ENCODE results near the gene EDC4. TPM values are rescaled to one million over a fixed set of nuclear protein-coding genes. Genes with fewer than 3 reads are reported as not detected.

EDC4 gene
- total and polyA plus RNA-seq, 2 of the 13 experiments (the other 11 are each of a cell fraction or from before 2014, with no cell fraction given): 51.4 to 59.1 TPM

DNA sequence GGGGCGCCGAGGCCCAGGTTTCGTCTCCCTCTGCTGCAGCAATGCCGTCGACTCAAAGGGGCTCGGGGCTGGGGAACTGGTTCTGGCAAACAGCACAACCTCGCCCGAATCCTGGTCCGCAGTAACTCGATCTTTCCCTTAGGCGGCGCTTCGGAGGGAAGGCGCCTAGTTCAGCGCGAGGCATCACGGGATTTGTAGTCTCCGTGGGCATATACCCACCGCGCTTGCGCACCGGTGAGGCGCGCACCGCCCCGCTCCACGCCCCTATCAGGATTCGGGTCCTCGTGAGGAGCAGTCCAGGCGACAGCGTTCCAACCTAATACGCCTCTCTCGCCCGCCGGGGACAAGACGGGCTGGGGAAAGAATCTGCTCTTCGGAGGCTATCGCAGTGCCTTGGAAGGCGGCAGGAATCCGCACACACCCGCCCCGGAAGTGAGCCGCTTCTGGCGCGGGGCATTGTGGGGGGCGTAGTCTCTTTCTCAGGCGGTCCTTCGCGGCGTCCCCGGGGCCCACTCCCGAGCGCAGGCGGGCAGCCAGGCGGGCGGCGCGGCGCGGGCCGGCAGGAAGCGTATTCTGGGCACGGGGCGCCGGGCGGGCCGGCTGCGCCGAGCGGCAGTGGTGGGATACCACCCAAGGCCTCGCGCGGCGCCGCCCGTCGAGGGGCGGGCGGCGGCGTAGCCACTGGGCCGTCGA is 30.9 kb upstream of the EDC4 start, which contains the start of gene THAP11 (continued):
- TF ChIP-seq PRDM4 (CRISPR knock-in tag; IDR thresholded peaks at IDR 0.05; ENCODE audit: borderline replicate concordance) (no peak), ZSCAN22 (CRISPR knock-in tag; IDR thresholded peaks at IDR 0.05) (no peak), DDIT3 (CRISPR knock-in tag; IDR thresholded peaks at IDR 0.05) (no peak), HINFP (CRISPR knock-in tag; IDR thresholded peaks at IDR 0.05; ENCODE audit: low read depth) (no peak), CERS6 (CRISPR knock-in tag; IDR thresholded peaks at IDR 0.05) (no peak), NFKB2 (CRISPR knock-in tag; IDR thresholded peaks at IDR 0.05; ENCODE audit: borderline replicate concordance) (peak; percentile 55; the same call in 1 of the 2 replicates), NCOA2 (CRISPR knock-in tag; IDR thresholded peaks at IDR 0.05) (peak; percentile 52; the same call in 1 of the 2 replicates), ZNF282 (IDR thresholded peaks at IDR 0.05; ENCODE audit: partially characterized antibody) (no peak), ZNF841 (CRISPR knock-in tag; IDR thresholded peaks at IDR 0.05; ENCODE audit: borderline replicate concordance) (no peak), ZNF567 (CRISPR knock-in tag; IDR thresholded peaks at IDR 0.05; ENCODE audit: borderline replicate concordance) (0 out of 2 replicates have a peak, but pooled peaks have one; percentile 93), ZNF496 (CRISPR knock-in tag; IDR thresholded peaks at IDR 0.05; ENCODE audit: insufficient replicate concordance) (no peak)
- TF ChIP-seq, protein P1, sequence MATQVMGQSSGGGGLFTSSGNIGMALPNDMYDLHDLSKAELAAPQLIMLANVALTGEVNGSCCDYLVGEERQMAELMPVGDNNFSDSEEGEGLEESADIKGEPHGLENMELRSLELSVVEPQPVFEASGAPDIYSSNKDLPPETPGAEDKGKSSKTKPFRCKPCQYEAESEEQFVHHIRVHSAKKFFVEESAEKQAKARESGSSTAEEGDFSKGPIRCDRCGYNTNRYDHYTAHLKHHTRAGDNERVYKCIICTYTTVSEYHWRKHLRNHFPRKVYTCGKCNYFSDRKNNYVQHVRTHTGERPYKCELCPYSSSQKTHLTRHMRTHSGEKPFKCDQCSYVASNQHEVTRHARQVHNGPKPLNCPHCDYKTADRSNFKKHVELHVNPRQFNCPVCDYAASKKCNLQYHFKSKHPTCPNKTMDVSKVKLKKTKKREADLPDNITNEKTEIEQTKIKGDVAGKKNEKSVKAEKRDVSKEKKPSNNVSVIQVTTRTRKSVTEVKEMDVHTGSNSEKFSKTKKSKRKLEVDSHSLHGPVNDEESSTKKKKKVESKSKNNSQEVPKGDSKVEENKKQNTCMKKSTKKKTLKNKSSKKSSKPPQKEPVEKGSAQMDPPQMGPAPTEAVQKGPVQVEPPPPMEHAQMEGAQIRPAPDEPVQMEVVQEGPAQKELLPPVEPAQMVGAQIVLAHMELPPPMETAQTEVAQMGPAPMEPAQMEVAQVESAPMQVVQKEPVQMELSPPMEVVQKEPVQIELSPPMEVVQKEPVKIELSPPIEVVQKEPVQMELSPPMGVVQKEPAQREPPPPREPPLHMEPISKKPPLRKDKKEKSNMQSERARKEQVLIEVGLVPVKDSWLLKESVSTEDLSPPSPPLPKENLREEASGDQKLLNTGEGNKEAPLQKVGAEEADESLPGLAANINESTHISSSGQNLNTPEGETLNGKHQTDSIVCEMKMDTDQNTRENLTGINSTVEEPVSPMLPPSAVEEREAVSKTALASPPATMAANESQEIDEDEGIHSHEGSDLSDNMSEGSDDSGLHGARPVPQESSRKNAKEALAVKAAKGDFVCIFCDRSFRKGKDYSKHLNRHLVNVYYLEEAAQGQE (IDR thresholded peaks at IDR 0.05; ENCODE audit: borderline replicate concordance in 1 of 2, low read depth in 1 of 2, low read length in 2 of 2): no peak; a peak in 1 of 4 replicates
- TF ChIP-seq, protein P2, sequence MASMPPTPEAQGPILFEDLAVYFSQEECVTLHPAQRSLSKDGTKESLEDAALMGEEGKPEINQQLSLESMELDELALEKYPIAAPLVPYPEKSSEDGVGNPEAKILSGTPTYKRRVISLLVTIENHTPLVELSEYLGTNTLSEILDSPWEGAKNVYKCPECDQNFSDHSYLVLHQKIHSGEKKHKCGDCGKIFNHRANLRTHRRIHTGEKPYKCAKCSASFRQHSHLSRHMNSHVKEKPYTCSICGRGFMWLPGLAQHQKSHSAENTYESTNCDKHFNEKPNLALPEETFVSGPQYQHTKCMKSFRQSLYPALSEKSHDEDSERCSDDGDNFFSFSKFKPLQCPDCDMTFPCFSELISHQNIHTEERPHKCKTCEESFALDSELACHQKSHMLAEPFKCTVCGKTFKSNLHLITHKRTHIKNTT (CRISPR knock-in tag; IDR thresholded peaks at IDR 0.05): no peak
- TF ChIP-seq, protein P3, sequence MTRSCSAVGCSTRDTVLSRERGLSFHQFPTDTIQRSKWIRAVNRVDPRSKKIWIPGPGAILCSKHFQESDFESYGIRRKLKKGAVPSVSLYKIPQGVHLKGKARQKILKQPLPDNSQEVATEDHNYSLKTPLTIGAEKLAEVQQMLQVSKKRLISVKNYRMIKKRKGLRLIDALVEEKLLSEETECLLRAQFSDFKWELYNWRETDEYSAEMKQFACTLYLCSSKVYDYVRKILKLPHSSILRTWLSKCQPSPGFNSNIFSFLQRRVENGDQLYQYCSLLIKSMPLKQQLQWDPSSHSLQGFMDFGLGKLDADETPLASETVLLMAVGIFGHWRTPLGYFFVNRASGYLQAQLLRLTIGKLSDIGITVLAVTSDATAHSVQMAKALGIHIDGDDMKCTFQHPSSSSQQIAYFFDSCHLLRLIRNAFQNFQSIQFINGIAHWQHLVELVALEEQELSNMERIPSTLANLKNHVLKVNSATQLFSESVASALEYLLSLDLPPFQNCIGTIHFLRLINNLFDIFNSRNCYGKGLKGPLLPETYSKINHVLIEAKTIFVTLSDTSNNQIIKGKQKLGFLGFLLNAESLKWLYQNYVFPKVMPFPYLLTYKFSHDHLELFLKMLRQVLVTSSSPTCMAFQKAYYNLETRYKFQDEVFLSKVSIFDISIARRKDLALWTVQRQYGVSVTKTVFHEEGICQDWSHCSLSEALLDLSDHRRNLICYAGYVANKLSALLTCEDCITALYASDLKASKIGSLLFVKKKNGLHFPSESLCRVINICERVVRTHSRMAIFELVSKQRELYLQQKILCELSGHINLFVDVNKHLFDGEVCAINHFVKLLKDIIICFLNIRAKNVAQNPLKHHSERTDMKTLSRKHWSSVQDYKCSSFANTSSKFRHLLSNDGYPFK (CRISPR knock-in tag; IDR thresholded peaks at IDR 0.05; ENCODE audit: borderline replicate concordance): peak; percentile 64; the same call in 1 of the 2 replicates
